Activated CD4-positive, alpha-beta T cell treated with anti-CD3 and anti-CD28 coated beads, Interleukin-2, amount 50 U/mL, for 16 hours (primary cell): ENCODE data around the gene KAT7.

Experiments used
- DNase-seq: peaks from one replicate; pipeline ENCODE4 v3.0.0-alpha.2; 2020

The KAT7 gene

DNA sequence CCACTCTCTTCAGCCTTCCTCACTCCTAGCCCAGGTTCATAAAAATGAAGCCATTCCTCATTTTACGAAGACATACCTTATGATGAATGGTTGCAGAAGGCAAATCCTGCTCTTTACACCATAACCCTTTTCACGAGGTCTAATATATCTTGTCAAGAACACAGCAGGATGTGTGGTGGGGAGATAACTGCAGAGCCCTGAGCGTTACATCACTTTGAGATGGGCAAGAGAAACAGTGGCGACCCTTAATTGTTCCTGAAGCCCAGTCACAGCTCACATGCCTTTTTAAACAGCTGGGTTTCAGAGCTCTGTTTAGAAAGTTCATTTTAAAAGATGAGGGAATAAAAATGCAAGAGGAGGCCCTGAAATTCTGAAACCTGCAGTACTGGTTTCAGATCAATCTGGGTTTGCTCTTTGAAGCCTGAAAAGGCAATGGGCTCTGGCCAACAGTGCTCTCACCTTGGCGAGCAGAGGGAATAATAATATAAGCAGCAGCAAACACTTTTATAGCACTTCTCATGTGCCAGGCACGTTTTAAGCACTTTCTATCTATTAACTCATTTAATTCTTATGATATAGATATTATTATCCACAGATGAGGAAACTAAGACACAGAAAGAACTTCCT lies 27.4 kb upstream of the KAT7 start:
- DNase-seq = no peak

DNA sequence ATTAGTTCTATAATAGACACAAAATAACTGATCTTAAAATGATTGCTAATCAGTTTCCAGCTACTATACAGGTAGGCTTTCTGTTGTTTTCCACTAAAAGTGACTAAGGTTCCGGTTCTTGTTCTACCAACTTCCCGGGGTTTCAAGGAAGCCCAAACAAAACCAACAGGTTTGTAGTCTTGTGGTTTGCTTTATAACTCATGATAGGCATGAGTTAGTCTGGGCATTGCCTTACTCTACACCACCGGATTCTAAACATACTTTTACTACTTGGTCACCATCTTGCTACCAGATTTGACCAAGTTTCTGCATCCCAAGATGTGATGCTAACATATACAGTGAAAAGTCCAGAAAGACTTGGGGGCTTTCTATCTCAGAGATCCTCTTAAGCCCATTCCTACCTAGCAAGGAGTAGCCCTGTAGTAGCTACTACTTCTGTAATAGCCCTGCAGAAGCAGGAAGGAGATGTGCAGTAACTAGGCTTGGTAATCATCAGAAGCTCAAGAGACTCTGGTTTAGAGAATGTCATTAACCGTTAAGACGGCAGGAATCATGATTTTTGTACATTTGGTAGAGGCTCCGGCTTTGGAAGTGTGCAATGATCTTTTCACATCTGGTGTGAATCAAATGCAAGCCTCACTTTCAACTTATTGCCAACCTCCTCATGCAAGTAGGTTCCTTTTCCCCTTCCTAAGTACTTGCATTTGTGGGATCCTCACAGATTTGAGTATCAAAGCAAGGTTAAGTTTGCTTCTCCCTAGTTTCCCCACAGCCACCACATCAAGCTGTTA lies 26.1 kb upstream of the KAT7 start:
- DNase-seq = no peak

DNA sequence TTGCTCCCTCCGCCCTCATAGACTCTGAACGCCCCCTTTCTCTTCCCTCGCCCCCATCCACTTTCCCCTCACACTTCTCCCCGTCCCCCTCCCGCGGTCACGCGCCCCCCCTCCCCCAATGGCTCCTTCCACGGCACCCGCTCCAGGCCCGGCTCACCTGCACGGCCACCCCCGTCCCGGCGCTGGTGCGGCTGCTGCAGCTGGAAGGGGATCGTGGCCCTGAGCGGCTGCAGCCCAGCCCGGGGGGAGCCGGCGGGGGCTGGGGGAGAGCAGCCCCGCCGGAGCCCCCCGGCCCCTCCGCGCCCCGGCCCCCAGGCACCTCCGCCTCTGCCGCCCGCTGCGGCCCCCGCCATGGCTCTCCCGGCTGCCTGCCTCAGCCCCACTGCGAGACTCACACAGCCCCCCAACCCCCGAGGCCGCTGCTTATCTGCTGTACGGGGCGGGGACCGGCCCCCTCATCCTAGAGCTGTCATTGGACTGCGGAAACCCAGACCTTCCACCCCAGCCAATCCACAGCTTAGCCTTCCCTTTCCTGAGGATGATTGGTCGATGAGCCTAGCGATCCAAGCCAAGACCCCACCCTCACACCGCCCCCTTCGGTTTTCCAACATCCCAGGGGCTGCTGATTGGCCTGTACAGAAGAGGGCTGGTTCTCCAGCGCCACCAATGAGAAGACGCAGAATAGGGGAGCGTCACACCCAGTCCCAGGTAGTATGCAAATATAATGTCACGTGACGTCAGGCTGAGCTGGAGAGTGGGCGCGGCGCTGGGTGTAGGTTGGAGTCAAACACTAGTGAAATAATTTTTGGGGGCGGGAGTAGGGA lies 24.5 kb upstream of the KAT7 start, which contains the start of gene FAM117A:
Gene FAM117A (minus strand): TSS at position 397 of the 824 bp plus-strand sequence. CDS start 44 bp downstream, at position 353.
- DNase-seq = peak; percentile 99

DNA sequence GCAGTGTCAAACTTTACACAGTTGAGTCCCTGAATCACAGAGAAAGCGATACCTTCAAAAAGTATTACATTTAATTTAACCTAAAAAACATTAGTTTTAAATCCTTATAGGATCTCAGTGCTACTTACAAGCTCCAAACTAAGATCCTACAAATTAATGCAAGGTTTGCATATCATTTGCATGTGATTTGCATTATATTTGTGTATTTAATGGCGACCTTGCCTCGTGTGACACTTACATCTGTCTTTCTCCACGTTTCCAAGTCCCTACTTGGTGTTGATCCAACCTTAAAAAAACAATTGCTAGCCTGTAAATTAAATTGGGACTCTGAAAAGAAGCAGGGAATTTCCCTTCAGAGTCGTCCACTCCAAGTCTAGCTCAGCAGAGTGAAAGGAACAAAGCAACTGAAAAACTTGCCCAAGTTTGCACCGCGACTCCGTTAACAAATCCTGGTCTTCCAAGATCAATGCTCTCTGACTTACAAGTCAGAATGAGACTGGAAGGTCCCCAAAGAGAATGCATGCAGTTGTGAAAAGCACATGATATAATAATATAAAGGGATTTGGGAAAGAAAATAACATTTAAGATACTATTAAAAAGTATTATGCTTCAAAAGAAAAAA lies 23.8 kb upstream of the KAT7 start:
- no peak for DNase-seq

DNA sequence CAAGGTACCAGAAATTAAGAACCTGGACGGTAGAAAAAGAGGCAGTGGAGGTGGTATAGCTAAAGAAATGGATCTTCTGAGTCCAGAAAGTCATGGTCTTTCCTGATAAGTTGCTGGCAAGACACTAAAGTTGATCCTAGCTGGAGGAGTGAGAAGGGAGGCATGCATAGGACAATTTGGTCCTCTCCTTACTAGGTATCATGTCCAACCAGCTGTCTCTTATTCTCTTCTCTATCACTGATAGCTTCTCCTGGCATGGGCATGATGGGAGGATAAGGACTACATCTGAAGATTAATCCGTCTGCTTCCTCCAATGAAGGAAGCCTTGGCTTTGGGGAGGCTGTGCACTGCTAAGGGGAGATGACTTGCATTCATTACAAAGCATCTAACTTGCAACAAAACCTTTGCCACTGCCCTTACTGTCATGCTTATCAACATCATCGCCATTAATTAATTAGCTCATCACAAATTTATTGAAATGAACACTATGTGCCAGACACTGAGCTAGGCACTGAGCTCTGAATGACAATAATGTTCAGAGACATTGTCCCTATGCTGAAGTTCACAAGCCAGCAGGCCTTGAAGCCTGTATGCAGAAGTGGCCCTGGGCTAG lies 21.5 kb upstream of the KAT7 start:
- DNase-seq = no peak

DNA sequence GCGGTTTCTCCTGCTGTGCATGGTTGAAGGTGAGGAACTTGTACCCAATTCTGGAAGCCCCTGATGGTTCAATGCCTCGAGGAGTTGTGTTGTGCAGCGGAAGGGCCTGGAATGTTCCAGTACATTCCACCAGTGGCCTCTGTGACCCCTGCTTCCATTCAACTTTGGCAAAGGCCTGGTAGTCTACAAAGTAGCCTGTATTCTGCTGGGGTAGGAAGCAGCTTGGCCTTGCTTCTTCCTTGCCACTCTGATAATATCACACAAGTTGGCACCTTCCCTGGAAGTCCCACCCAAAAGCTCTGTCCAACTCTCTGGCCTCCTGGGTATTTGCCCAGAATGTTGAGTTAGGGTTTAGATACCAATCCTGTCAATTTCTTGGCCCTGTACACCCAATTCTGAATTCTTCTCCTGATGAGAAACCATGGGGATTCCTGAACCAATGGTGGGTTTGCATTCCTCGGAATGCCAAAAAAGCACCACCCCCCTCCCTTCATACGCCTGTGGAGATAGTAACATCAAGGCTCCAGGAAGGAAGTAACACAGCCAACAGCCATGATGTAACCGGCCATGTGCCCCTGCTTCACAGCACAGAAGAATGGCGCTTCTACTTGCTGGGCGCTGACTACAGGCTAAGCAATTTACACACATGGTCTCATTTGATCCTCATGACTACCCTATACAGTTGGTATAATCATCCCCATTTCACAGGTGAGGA lies 12.8 kb upstream of the KAT7 start:
- DNase-seq = no peak

DNA sequence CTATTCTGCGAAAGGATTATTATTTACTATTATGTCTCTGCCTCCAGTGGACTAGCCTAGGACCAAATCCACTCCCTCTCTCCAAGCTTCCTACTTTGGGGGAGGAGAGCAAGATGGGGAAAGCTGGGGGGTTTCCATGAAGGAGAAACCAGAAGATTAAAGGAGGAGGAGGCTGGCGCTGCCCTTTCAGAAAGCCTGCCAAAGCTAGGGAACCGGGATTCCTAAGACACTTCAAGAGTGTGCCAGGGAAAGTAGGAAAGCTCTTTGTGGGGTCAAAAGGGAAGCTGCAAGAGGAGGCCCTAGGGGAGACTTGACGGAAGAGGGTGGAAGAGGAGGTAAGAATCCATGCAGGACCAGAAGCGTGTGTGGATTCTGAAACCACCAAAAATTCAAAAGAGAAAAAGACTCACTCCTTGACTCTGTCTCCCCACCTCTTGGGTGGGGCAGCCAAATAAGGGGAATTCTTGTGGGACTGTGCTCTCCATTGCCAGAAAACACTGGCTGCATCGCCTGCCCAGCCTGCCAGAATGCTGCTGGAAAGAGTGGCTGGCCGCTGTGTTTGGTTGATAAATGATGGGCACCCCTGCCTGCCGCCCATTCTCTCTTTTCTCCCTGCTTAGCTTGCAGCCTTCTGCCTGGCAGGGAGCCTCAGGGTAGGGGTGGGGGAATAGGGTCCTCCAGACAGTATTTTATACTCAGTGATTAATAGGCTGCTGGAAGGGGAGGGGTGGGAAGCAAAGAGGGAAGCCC lies 11.8 kb upstream of the KAT7 start:
- DNase-seq = no peak

DNA sequence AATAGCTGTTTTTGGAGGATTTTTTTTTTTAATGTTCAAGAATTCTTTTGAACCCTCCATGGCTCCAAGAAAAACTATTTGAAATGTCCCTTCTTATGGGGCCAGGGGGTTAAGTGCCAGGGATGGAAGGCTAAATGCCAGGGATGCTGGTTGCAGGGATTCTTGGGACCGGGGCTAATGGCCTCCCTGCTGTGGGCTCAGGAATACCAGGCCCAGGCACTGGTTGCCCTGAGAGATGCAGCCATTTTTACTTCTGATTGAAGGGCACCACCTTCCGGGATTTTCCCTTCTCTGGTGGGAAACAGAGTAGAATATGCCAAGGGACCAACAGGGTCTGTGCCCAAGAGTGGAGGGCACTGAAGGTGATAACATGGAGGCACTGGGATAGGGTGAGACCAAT lies 10.9 kb upstream of the KAT7 start:
- no peak for DNase-seq

DNA sequence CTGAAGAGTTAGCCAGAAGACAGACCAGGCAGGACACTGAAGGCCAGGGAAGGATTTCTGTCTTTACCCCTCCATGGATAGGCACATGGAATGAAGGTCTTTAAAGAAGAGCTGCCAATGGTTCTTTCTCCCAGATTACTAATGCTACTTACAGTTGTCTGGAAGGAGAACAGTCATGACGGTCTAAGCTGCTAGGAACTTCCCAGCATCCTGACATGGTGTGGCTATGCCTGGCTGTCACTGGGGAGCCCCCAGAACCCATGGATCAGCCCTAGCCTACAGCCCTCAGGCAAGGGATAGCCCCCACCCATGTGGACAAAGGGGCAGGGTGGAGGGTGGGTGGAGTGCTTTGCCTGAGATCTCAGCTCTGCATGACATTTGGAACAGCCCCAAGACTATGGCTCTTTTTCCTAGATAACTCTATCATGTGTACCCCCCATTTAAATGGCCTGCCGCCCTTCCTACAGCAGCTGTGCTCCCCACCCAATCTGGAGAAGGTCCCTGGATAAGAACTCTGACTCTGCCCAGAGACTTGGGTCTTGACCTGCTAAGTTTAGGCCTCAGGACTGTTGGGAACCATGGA lies 9.2 kb upstream of the KAT7 start:
- DNase-seq = no peak

DNA sequence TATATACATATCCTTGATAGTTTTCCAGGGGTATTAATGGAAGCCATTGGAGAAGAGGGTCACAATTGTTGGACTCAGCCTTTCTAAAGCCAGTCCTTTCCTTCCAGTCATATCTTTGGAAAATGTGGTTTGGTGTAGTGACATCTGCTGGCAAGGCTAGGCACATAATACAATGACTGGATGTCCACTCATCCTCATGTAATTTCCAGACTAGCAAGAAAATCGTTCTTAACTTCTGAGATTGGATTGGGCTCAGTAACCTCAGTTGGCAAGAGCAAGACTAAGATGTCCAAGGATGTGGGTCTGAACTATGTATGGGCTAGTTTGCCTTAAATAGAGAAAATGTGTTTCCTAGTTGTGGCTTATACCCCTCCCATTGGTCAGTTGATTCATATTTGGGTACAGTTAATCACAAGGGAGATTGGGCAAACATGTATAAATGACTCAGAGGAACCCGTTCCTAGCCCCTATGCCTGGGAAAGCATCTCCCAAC lies 8.7 kb upstream of the KAT7 start:
- peak; percentile 53 for DNase-seq

DNA sequence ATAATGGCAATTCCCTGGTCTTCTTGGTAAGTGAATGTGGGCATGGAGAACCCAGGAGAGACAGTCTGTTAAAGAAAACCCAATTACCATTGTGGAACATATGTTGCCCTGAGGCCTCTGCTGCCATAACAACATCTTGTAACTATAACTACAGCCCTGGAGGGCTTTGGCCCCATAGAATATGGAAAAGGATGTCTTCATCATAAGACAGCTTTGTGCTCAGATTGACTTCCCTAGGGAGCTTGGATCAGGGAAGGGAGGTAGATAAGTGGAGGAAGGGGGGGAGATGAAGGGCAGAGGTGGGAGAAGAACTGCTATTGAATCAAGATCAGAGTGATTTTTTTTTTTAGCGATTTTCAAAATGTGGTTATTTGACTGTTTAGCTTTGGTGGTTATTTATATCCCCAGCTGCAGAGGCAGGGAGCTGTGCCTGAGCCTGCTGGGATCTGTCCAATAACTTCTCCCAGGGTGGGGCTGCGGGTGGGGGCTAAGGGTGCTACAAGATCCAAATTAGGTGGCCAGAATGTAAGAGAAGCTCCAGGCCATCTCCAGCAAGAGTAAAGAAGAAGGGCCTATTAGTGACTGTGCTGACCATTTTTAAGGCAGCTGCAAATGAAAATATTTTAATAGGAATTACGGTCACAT lies 5.3 kb upstream of the KAT7 start:
- DNase-seq = no peak

DNA sequence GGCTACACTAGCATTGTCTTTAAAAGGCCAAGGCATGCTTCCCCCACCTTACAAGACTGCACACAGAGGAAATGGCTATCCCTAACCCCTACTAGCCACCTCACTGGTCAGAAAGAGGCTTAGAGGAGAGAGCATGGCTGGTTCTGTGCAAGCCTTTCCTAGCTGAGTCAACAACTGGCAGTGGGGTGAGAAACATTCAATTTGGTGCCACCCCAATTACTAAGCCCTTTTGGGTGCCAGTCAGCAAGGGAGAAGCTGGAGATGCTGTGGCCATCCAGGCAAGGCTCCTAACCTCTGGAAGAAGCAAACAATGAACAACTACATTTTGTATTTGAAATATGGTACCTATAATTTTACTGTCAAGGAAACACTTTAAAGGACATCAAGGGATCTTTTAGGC lies 4.7 kb upstream of the KAT7 start:
- no peak for DNase-seq

DNA sequence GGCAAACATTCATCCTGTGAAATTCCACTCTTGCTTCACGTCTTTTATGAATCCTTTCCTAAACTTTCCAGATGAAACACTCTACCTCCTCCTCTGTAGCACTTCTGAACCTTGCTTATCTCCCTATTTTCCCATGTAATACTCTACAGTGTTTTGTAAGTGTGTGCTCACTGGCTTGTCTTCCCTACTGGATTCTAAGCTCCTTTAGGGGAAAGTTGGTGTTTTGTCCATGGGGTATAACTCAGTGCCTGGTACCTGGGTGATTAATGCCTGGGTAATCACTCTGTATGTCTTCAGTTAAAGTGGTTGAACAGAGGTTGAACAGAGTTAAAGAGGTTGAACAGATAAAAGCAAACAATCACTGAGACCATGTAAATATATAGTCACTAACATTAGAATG lies 3.8 kb upstream of the KAT7 start:
- DNase-seq = no peak

DNA sequence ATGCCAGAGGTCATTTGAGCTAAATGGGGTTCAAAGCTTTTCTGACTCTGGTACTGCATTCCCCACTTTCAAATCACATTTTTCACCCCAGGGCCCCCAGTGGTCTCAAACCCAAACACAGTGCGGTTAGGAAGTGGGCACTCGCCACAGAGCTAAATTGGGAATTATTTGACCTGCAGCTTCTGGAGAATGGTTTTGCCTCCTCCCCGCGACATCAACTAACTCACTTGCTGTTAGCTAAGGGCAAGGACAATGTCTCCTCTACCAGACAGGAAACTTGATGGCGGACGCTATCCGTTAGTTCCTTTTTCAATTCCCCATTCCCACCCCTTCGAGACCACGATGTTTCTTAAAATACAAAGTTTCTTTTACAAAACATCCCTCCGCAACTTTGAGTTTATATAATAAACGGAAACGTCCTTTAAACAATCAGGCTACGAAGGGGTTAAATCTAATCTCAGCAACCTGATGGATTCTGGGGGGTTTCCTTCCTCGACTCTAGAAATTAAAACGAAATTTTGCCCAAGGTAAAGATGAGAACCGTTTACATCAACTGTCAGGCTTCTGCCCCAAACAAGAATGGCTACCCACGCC lies 500 bp upstream of the KAT7 start:
- DNase-seq = peak; percentile 22

DNA sequence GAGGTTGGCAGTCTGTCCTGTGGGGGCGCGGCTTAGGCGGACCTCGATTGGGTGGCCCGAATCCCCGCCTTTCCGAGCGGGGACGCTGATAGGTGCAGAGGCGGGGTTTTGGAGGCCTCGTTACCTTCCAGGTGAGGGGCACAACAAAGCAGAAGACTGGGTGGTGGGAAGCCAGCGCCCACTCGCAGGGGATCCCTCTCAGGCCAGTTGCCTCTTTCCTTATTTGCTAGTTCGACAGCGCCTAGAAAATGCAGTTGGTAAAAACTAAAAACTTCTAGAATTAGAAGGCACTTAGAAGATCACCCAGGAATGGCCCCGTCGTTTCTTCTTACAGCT lies 730 bp downstream of the KAT7 start:
- DNase-seq = no peak

DNA sequence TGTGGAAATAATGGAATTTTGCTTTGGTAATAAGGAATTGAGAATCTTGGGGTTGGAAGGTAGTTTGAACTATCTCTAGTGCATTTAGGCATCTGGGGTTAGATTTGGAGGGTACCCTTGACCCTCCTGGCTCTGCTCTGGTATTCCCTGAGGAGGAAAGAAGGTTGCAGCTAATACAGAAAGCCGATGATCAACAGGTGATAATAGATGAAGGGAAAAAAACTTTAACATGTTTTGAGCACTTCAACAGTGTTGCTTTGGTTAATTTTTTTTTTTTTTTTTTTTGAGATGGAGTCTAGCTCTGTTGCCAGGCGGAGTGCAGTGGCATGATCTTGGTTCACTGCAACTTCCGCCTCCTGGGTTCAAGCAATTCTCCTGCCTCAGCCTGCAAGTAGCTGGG lies 4.8 kb downstream of the KAT7 start:
- no peak for DNase-seq

DNA sequence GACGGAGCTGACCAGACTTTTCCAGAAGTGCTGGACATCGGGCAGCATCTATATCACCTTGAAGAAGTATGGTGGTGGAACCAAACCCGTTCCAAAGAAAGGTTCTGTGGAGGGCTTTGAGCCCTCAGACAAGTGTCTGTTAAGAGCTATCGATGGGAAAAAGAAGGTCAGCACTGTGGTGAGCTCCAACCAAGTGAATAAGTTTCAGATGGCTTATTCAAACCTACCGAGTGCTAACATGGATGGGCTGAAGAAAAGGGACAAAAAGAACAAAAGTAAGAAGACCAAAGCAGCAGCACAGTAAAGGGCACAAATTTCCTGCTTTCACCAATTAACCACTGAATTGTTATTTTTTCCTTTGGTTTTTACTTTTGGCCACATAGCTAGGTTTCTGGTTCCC lies 6.9 kb downstream of the KAT7 start:
- no peak for DNase-seq

DNA sequence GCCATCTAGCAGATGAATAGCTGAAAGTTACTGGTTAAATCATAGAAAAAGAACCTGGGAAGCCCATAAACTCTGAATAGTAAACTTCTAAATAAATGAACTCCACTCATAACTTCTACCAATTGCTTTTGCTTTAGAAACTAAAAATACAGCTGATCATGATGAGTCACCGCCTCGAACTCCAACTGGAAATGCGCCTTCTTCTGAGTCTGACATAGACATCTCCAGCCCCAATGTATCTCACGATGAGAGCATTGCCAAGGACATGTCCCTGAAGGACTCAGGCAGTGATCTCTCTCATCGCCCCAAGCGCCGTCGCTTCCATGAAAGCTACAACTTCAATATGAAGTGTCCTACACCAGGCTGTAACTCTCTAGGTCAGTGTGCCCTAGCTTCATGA lies 9.7 kb downstream of the KAT7 start:
- DNase-seq = no peak

DNA sequence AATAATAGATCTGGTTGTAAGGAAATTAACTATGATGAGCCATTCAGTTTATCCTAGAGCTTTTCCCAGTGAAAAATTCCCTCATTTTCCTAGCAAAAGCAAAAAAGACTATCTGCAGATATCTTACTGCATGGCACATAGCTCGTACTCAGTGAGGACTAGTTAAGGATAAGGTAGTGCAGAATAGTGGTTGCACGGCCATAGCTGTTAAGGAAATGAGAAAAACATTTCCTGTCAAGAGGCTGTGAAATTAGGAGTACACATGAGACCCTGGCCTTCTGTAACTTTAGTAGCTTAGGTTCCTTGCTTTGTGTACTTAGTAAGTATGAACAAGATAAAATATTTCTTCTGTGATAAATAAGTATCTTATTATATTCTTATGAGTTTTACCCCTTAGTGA lies 10.3 kb downstream of the KAT7 start:
- DNase-seq = no peak

DNA sequence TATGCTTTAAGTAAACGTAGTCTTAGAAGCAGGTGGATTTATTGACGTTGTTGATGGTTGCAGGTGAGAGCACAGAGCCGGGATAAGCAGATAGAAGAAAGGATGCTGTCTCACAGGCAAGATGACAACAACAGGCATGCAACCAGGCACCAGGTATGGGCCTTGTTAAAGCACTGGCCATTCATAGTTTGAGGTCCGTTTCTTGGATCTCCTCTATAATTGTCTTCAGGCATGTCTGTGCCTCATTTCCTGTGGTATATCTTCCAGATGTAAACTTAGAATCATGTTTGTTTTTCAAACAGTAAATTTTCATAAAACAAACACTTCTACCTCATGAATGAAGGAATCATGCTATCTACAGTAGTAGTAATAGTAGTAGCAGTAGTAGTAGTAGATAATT lies 20.6 kb downstream of the KAT7 start:
- no peak for DNase-seq
